Measurements from ENCODE around the gene CD163. TPM values are rescaled to one million over a fixed set of nuclear protein-coding genes. Genes with fewer than 3 reads are reported as not detected.

Gene CD163
- total RNA-seq, 4 donors from 2014 or later, result 259 to 1,297 (median 643) TPM

- TF ChIP-seq, protein P1, sequence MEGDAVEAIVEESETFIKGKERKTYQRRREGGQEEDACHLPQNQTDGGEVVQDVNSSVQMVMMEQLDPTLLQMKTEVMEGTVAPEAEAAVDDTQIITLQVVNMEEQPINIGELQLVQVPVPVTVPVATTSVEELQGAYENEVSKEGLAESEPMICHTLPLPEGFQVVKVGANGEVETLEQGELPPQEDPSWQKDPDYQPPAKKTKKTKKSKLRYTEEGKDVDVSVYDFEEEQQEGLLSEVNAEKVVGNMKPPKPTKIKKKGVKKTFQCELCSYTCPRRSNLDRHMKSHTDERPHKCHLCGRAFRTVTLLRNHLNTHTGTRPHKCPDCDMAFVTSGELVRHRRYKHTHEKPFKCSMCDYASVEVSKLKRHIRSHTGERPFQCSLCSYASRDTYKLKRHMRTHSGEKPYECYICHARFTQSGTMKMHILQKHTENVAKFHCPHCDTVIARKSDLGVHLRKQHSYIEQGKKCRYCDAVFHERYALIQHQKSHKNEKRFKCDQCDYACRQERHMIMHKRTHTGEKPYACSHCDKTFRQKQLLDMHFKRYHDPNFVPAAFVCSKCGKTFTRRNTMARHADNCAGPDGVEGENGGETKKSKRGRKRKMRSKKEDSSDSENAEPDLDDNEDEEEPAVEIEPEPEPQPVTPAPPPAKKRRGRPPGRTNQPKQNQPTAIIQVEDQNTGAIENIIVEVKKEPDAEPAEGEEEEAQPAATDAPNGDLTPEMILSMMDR (IDR thresholded peaks at IDR 0.05; ENCODE audit: low read depth), result no peak
Measured at GRCh38 chr12:7433276-7433822, 70.2 kb downstream of the CD163 start.

- TF ChIP-seq, protein P1 (IDR thresholded peaks at IDR 0.05; ENCODE audit: low read depth), result no peak
Measured at GRCh38 chr12:7431993-7432685, 71.4 kb downstream of the CD163 start.

Other genes with a start within 250 kb of the CD163 start
- not detected for gene ACSM4, start 199.7 kb downstream of the CD163 start, total RNA-seq
- gene CD163L1, start 59.6 kb downstream of the CD163 start, total RNA-seq, result 1 to 10 TPM; 1.7 to 8.2 (median 5.0) TPM
- gene APOBEC1, start 162.1 kb upstream of the CD163 start, total RNA-seq, result not detected
- gene GDF3, start 192.0 kb upstream of the CD163 start, total RNA-seq, result not detected
- gene DPPA3, start 207.7 kb upstream of the CD163 start, total RNA-seq, result under 1 TPM in 1 of 4 donors, not detected in 3; 0.44 TPM
- not detected for gene CLEC4C, start 243.6 kb upstream of the CD163 start, total RNA-seq

All from subcutaneous adipose tissue (tissue), 4 donors.